ENCODE results near the gene SLC33A1. TPM values are rescaled to one million over a fixed set of nuclear protein-coding genes. Genes with fewer than 3 reads are reported as not detected.
"Not testable (repeated sequence)": the region's sequence is repeated elsewhere in the genome, so short reads cannot be mapped to it uniquely, and the experiment has no call there.

SLC33A1 gene
- polyA plus RNA-seq, 1 donor from 2014 or later = 16.1 TPM

DNA sequence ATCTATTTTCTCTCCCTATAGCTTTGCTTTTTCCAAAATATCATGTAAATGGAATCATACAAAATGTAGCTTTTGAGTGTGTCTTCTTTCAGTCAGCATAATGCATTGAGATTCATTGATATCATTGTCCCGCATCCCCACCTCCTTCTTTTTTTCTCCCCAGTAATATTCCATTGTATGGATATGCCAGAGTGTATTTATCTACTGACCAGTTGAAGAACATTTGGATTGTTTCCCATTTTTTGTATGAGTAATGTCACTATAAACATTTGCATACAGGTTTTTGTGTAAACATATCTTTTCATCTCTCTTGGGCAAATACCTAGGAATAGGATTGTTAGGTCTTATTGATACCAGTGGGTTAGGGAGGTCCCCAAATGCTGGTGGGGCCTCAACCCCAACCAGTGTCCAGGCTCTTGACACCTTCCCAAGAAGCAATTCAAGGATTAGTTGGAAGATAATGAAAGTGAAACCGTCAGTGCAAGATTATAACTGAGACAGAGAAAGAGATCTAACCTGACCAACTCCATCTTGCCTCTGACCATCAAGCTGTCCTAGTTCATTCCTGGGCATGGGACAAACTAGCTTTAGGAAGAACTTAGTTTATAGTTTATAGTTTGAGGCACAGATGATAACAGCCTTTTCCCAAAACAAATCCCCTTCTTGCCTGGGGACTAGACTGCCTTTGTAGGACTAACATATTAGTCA, 7.4 kb upstream of the SLC33A1 start:
- Histone ChIP-seq H3K9me2 (ENCODE audit: insufficient read depth, low read length) (no peaks in the 10 kb centered on the region), H4K20me1 (ENCODE audit: insufficient read depth) (no peaks in the 10 kb centered on the region), H3K4me2 (ENCODE audit: low read length) (no peak overlapping the region), H3K27ac (ENCODE audit: low read length) (no peak overlapping the region), H3K36me3 (ENCODE audit: insufficient read depth, low read length) (no peaks in the 10 kb centered on the region), H3K9ac (ENCODE audit: low read length) (no peak overlapping the region), H3K9me3 (ENCODE audit: low read length) (no peaks in the 10 kb centered on the region), H3F3A (ENCODE audit: insufficient read depth, low read length, poor library complexity, severe bottlenecking) (no peaks in the 10 kb centered on the region), H3K4me3 (ENCODE audit: low read length) (no peak overlapping the region), H3K79me2 (replicated peaks; ENCODE audit: insufficient read depth, low read length) (no peaks in the 10 kb centered on the region), H3K27me3 (ENCODE audit: insufficient read depth, low read depth, low read length) (no peaks in the 10 kb centered on the region), H2AFZ (ENCODE audit: low read depth, low read length) (no peak overlapping the region)
- TF ChIP-seq MXI1 (conservative IDR thresholded peaks at IDR 0.05; ENCODE audit: poor library complexity, severe bottlenecking) (no peak), TAF1 (IDR thresholded peaks at IDR 0.05; ENCODE audit: low read depth) (no peak), SMC3 (conservative IDR thresholded peaks at IDR 0.05; ENCODE audit: poor library complexity) (no peak), EP300 (conservative IDR thresholded peaks at IDR 0.05; ENCODE audit: poor library complexity, severe bottlenecking) (no peak), RAD21 (conservative IDR thresholded peaks at IDR 0.05) (no peak)
- TF ChIP-seq, protein P1, sequence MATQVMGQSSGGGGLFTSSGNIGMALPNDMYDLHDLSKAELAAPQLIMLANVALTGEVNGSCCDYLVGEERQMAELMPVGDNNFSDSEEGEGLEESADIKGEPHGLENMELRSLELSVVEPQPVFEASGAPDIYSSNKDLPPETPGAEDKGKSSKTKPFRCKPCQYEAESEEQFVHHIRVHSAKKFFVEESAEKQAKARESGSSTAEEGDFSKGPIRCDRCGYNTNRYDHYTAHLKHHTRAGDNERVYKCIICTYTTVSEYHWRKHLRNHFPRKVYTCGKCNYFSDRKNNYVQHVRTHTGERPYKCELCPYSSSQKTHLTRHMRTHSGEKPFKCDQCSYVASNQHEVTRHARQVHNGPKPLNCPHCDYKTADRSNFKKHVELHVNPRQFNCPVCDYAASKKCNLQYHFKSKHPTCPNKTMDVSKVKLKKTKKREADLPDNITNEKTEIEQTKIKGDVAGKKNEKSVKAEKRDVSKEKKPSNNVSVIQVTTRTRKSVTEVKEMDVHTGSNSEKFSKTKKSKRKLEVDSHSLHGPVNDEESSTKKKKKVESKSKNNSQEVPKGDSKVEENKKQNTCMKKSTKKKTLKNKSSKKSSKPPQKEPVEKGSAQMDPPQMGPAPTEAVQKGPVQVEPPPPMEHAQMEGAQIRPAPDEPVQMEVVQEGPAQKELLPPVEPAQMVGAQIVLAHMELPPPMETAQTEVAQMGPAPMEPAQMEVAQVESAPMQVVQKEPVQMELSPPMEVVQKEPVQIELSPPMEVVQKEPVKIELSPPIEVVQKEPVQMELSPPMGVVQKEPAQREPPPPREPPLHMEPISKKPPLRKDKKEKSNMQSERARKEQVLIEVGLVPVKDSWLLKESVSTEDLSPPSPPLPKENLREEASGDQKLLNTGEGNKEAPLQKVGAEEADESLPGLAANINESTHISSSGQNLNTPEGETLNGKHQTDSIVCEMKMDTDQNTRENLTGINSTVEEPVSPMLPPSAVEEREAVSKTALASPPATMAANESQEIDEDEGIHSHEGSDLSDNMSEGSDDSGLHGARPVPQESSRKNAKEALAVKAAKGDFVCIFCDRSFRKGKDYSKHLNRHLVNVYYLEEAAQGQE (IDR thresholded peaks at IDR 0.05; ENCODE audit: borderline replicate concordance) = no peak

DNA sequence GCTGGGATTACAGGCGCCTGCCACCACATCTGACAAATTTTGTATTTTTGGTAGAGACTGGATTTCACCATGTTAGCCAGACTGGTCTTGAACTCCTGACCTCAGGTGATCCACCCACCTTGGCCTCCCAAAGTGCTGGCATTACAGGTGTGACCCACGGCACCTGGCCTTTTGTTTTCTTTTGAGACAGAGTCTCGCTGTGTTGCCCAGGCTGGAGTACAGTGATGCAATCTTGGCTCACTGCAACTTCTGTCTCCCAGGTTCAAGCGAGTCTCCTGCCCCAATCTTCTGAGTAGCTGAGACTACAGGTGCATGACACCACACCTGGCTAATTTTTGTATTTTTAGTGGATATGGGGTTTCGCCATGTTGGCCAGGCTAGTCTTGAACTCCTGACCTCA, 6.2 kb upstream of the SLC33A1 start:
- H3K79me2 ChIP-seq (replicated peaks; ENCODE audit: insufficient read depth, low read length); H4K20me1 ChIP-seq (ENCODE audit: insufficient read depth); H3K9ac ChIP-seq (ENCODE audit: low read length); H3K27ac ChIP-seq (ENCODE audit: low read length); H3F3A ChIP-seq (ENCODE audit: insufficient read depth, low read length, poor library complexity, severe bottlenecking); H3K9me2 ChIP-seq (ENCODE audit: insufficient read depth, low read length); H3K4me2 ChIP-seq (ENCODE audit: low read length); H3K27me3 ChIP-seq (ENCODE audit: insufficient read depth, low read depth, low read length); H2AFZ ChIP-seq (ENCODE audit: low read depth, low read length); H3K36me3 ChIP-seq (ENCODE audit: insufficient read depth, low read length); H3K4me3 ChIP-seq (ENCODE audit: low read length); H3K9me3 ChIP-seq (ENCODE audit: low read length): not testable (repeated sequence)

DNA sequence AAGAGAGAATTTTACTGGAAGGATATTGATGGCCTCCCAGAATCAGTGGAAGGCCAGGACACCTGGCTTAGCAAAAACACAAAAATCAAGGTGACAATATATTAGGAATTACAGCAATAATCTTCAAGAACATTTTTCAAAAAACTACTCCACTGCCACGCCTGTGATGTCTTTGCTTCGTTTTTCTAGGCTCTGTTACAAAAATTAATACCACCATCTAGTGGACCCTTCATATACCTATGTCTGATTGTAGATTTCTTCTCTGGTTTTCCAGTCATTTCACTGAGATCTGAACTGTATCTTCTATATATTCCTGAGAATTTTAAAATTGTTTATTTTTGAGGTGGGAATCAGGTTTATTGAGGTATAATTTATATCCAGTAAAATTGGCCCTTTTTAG, 5.6 kb upstream of the SLC33A1 start:
- H4K20me1 ChIP-seq (ENCODE audit: insufficient read depth) = no peaks in the 10 kb centered on the region
- no peak overlapping the region for H3K4me2 ChIP-seq (ENCODE audit: low read length)
- no peaks in the 10 kb centered on the region for H3K9me2 ChIP-seq (ENCODE audit: insufficient read depth, low read length)
- no peak overlapping the region for H3K27ac ChIP-seq (ENCODE audit: low read length)
- H3K27me3 ChIP-seq (ENCODE audit: insufficient read depth, low read depth, low read length) = no peaks in the 10 kb centered on the region
- TF ChIP-seq MXI1 (conservative IDR thresholded peaks at IDR 0.05; ENCODE audit: poor library complexity, severe bottlenecking) (no peak), RAD21 (conservative IDR thresholded peaks at IDR 0.05) (peak; percentile 39)
- no peaks in the 10 kb centered on the region for H3F3A ChIP-seq (ENCODE audit: insufficient read depth, low read length, poor library complexity, severe bottlenecking)
- no peaks in the 10 kb centered on the region for H3K79me2 ChIP-seq (replicated peaks; ENCODE audit: insufficient read depth, low read length)
- no peak overlapping the region for H2AFZ ChIP-seq (ENCODE audit: low read depth, low read length)
- no peaks in the 10 kb centered on the region for H3K36me3 ChIP-seq (ENCODE audit: insufficient read depth, low read length)
- H3K9ac ChIP-seq (ENCODE audit: low read length) = no peak overlapping the region
- H3K4me3 ChIP-seq (ENCODE audit: low read length) = no peak overlapping the region
- no peaks in the 10 kb centered on the region for H3K9me3 ChIP-seq (ENCODE audit: low read length)

Measured in neural cell (in vitro differentiated cells).